Measurements from ENCODE around the gene EYA2.
"Not testable (repeated sequence)": the region's sequence is repeated elsewhere in the genome, so short reads cannot be mapped to it uniquely, and the experiment has no call there.

The EYA2 gene

DNA sequence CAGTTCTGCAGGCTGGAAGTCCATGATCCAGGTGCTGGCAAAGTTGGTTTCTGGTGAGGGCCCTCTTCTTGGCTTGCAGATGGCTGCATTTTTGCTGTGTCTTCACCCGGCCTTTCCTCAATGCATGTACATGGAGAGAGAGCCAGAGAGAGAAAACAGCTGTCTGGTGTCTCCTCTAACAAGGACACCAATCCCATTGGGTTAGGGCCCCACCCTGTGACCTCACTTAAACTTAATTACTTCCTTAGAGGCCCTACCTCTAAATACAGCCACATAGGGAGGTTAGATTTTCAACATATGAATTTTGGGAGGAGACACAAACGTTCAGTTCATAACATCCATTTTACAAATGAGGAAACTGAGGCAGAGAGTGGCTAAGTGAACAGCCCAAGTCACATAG is 259.4 kb downstream of the EYA2 start:
- DNase-seq = no peak

DNA sequence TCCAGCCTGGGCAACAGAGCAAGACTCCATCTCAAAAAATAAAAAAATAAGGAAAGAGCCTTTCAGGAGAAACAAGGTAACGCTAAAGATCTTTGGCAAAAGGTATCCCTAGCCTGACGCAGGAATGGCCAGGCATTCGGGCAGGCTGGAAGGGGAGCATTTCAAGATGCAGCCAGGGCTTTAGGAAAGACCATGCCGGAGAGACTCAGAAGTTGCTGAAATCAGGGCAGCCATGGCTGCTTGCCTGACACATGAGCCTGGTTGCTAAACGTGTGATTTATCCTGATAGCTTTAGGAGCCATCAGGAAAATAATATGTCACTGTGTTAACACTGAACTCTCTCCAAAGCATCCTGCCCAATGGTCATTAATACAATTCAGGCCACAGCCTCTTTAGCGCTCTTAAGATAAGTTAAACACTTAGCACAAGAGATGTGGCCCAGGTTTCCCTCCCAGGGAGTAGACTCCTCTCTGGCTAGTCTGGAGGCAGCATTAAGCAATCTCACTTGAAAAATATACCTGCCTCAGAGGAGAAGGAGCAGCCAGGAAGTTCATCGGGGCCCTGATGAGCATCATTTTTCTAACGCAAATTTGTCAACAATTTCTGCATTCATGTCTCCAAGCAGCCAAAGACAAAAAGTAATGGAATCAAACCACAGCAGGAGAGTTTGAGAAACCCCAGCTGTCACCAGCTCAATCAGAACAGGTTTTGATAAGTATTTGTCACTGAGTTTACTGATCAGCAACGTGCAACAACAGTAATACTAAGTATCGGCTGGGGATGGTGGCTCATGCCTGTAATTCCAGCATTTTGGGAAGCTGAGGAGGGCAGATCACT is 261.9 kb downstream of the EYA2 start:
- no peak for DNase-seq

DNA sequence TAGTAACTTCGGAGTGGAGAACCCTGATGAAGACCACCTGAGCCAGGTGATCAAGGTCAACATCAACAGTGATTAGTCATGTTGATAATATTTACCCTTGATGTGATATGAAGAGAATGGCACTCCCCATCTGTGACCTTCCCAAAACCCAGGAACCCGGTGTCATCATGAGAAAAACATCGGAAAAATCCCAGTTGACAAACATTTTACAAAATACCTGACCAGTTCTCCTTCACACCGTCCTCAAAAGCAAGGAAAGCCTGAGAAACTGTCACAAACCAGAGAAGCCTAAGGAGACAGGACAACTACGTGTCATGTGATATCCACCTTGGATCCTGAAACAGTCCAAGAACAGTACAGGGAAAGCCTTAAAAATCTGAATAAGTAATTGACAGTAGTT is 264.5 kb downstream of the EYA2 start:
- DNase-seq = no peak

DNA sequence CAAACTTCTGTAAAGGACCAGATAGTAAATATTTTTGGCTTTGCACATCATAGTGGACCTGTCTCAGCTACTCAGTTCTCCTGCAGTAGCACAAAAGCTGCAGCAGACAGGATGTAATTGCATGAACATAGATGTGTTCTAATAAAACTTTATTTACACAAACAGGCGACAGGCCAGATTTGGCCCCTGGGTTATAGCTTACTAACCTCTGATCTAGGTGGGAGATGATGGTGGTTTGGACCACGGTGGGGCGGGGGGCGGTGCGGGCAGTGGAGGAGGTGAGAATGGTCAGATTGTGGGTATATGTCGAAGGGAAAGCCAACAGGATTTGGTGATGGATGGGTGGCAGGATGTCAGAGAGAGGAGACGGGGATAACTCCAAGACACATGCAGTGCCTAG is 265.6 kb downstream of the EYA2 start:
- no peak for DNase-seq

DNA sequence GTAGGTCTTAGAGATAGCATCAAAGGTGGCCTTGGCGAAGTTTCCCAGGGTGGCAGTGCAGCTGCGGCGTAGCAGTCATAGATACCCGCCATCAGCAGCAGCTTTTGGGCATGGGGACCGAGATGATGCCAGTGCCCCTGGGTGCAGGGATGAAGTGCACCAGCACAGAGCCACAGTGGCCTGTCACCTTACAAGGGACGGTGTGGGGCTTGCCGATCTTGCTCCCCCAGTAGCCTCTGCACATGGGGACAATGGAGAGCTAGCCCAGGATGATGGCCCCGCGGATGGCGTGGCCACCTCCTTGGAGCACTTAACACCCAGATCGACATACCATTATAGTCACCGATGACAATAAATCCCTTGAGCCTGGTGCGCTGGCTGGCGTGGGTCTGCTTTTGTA is 266.3 kb downstream of the EYA2 start:
- no peak for DNase-seq

DNA sequence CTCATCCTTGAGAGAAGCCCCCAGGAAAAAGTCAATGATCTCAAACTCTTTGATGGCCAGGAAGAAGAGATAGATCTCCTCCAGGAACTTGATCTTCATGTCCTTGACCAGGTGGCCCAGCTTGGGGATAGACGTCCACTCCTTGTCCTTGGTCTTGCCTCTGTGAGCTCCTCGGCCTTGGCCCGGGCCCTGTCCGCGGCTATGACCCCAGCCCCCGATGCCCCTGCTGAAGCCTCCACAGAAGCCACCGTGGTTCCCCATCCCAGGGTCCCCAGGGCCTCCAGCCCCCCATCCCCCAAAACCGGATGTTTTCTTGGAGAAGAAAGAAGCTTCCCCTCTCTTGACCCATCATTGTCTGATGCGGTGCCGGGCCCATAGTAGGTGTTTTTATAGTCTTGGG is 266.8 kb downstream of the EYA2 start:
- no peak for DNase-seq

DNA sequence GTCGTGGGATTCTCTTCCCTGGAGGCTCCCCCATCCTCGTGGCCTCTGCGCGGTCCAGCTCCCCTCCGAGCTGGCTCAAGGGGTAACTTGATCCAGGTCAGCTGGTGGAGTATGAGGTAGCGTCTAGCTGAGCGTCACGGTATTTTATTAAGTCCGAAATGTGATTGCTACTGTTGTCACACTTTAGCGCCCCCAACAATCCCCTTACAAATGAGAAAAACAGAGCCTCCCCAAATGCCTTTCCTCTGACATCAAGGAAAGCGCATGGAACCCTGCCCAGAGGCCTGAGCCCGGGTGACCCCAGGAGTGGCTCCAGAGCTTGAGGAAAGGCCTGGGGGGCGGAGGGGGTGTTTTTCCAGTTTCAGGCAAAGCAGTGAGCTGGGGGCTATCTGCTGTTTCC is 269.5 kb downstream of the EYA2 start:
- DNase-seq = no peak

DNA sequence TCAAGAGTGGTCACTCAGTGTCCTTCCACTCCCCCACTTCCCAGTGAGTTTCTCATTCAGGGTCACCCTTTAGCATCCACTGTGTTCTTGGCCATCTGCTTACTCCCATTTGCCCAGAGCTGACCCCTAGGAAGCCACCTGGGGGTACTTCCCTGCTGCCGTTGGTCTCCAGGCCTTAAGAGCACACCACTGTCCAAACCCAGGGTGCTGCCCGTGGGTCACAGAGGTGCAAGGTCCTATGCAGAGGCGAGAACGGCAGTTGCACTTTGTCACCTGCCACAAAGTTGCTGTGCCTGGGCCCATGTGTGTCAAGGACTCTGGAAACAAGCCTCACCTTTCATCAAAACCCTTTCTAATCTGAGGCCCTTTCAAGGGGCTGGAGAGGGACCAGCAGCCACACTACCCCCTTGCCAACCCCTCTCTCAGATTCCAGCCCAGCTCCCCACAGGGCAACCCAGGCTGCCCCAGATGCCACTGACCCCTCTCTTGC is 270.8 kb downstream of the EYA2 start:
- no peak for DNase-seq

DNA sequence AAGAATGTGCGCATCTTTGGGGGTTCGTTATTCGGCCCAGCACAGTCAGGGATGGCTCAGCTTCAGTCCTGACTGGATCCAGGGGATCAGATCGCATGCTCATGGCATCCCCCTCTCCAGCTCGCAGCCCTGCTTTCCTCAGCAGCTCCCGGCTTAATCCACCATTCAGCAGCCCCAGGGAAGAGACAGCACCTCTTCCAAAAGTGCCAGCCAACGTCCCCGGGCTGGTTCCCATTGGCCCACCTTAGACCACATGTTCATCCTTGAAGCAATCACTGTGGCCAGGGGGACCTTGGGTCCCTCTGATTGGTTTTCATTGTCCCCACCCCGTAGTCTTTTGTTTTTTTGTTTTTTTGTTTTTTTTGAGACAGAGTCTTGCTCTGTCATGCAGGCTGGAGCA is 273.2 kb downstream of the EYA2 start:
- no peak for DNase-seq

DNA sequence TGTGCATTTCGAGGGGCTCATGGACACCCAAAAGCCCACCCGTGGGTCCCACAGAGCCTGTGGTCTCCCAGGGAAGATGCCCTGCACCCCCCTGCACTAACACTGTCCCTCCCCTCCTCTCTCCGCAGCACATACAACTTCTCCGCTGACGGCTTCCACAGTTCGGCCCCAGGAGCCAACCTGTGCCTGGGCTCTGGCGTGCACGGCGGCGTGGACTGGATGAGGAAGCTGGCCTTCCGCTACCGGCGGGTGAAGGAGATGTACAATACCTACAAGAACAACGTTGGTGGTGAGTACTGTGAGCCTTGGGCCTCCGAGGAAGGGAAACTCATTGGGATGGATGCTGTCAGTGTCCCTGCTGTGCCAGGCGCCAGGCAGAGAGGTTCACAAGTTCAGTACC is 277.9 kb downstream of the EYA2 start:
- DNase-seq = no peak

DNA sequence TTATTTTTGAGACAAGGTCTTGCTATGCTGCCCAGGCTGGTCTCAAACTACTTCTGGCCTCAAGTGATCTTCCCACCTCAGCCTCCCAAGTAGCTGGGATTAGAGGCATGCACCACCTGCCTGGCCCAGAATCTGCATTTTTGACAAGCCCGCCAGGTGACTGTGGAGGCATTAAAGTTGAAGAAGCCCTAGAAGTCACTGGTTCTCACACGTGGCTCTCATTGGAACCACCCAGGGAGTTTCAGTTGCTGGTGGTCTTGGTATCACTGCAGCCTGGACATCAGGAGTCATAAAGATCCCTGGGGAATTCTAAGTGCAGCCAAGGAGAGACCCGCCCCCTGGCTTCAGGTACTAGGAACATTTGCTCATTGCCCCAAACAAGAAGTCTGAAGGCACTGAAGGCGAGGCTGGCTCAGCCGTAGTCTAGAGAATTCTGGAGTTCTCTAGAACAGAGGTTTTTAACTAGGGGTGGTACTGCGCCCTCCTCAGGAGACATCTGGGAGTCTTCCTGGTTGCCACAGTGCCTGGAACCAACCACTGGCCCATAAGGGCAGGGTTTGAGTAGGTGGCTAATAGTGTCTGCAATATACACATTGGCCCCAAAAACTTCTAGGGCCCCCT is 279.1 kb downstream of the EYA2 start:
- no peak for DNase-seq

DNA sequence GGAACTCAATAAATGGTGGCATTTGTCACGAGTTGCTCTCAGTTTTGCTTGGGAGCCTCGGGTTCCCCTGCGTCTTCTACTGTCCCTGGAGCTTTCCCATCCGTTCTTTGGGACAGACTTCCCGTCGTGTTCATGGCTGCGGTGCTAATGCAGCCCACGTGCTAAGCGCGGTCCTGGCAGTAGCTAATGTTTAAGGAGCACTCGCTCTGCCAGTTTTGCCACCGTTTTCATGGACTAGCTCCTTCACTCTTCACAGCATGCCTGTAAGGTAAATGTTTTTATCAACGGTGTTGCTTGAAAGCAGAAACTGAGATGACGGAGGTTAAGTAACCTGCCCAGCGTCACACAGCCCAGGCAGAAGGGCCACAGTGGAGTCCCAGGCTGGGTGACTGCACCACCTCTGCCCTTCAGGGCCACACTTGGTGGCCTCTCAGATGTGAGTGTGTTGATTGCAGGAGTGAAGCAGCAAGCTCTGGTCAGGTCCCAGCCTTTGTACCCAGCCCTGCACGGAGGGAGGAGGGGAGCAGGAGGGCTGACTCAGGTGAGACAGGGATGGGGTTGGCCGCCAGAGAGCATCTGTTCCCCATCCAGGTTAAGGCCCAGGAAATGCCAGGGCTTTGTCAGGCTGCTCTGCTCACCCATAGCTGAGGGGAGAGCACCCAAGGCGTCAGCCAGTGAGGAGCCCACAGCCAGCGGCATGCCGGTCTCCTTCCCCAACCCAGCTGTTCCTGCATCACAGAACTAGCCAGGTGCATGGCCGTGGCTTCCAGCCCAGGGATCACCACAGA is 280.0 kb downstream of the EYA2 start:
- DNase-seq = no peak

DNA sequence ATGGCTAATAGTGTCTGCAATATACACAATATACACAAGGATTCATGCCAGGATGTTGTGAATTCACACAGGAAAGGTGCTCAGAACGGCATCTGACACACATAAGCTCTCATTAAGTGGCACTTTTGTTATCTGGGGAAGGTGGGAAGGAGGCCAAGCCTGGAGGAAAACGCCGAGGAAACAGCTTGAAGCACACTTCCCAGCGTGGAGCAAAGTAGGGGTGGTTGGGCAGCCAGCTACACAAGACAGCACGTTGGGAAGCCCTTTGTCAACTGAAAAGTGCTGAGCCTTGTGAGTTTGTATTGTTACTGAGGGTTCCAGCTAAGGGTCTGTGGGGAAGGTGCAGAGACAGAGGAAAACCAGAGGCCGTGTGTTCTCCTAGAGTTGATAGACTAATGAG is 280.9 kb downstream of the EYA2 start:
- no peak for DNase-seq

DNA sequence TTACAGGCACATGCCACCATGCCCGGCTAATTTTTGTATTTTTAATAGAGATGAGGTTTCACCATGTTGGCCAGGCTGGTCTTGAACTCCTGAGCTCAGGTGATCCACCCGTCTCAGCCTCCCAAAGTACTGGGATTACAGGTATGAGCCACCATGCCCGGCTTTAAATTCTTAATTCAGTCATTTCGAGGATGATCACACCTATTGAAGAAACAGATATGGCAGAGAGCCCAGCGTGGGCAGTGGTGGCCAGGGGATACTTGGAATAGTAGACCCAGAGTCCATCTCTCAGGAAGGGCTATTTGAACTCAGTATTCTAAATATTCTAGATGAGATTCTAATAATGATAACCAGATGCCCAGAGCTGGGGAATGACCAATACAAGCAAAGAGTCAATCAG is 281.6 kb downstream of the EYA2 start:
- not testable (repeated sequence) for DNase-seq

DNA sequence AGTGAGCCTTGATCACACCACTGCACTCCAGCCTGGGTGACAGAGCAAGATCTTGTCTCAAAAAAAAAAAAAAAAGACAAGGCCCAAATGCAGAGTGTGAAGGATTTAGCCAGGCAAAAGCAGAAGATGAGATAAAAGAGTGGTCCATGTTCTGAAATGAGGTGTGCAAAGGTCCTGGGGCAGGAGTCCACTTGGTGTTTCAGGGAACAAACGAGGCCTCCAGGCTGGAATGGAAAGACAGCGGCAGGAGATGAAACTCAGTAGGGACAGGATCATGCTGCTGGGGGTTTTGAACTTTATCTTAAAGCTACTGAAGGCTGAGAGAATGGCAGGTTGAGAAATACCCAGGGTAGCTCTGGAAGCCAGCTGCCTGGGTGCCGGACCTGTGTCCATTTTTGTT is 283.6 kb downstream of the EYA2 start:
- DNase-seq = no peak

DNA sequence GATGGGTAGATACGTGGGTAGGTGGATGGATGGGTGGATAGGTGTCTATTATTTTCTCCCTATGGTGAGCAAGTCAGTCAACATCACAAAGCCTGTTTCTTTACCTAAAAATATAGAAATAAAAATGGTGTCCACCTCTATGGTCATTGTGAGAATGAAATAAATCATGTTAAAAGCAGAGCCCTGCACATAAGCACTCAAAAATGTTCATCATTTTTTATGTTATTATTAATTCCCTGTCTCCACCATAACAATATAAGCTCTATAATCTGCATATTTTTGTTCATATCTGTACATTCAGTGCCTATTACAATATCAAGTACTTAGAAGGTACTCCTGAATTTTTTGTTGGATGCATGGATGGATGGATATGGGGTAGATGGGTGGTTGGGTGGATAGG is 284.2 kb downstream of the EYA2 start:
- no peak for DNase-seq

DNA sequence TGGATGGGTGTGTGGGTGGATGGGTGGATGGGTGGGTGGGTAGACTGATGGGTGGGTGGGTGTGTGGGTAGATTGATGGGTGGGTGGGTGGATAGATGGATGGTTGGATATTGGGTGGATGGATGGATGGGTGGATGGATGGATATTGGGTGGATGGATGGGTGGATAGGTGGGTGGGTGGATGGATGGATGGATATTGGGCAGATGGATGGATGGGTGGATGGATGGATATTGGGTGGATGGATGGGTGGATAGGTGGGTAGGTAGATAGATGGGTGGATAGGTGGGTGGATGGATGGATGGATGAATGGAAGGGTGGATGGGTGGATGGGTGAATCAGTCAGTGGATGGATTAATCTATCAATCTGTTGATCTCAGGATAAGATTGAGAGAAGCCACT is 284.6 kb downstream of the EYA2 start:
- no peak for DNase-seq

DNA sequence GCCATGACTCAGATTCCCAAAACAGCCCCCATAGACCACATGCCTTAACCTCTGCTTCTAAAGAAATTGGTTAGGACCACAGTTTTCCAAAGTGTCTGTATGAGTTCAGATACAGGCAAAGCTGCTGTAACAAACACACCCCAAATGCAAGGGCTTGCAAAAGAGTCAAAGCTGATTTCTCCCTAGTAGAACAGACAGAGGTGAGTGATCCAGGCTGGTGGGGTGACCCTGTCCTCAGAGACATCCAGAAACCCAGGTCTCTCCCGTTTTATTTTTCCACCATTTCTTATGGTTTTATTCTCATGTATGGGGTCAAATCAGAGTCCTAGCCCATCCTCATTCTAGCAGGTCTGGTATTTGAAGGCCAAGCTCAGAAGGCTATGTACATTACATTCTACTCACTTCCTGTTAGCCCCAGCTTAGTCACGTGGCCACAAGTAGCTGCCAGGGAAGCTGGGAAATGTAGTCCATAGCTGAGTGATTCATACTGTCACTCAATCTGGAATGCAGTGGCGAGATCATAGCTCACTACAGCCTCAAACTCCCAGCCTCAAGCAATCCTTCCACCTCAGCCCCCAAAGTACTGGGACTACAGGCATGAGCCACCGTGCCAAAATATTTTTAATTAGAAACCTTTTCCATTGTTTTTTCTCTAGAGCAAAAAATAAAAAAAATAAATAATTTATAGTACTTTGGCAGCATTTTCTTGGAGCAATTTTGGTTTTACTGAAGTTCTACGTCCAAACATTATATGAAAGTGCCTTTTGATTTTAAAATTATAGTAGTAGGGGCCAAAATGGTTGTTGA is 286.6 kb downstream of the EYA2 start:
- no peak for DNase-seq

DNA sequence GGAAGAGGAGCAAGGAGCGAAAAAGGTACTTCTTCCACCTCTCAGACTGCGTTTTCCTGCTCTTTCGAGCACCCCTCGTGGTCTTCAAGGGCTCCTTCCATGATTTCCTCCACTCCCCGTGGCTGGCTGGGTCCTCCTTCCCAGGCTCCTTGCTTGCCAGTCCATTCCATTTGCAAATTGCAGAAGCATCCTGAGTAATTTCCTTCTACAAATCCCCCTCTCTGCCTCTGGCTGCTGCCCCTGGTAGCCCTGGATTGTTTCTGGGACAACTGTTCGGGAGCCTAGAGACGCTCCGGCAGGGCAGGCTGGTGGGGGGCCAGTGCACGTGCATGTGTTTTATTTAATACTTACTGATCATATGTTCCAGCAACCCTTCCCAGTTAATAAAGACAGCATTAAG is 288.7 kb downstream of the EYA2 start:
- no peak for DNase-seq

DNA sequence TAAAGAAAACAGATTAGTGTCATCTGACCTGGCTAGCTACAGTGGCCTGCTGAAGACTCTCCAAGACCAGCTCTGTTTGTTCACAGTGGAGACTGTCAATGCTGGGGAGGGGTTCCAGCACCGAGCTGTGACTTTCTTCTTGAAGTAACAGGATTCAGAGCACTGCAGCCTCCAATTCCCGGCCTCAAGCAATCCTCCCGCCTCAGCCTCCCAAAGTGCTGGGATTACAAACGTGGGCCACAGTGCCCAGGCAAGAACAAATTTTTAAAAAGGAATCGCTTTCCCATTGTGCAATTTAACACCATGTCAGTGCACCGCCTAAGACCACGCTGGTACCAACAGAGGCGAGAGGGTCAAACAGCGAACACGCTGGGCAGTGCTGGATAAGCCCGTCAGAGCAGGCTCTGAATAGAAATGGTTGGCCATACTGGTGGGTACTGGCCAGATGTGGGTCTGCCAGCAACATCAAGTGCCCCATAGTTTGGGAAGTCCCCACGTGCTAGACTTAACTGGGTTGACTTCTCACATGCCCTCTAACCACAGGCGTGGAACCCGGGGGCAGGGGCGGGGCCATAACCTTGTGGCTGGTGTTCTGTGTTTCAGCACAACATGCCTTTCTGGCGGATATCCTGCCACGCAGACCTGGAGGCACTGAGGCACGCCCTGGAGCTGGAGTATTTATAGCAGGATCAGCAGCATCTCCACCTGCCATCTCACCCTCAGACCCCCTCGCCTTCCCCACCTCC is 293.0 kb downstream of the EYA2 start:
- no peak for DNase-seq

DNA sequence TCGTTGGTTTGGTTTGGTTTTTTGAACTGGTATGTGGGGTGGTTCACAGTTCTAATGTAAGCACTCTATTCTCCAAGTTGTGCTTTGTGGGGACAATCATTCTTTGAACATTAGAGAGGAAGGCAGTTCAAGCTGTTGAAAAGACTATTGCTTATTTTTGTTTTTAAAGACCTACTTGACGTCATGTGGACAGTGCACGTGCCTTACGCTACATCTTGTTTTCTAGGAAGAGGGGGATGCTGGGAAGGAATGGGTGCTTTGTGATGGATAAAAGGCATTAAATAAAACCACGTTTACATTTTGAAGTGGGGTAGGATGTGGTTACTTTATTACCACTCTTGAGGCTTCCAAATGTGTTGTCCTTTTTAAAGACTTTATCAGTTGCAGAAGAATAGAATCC is 293.9 kb downstream of the EYA2 start:
- DNase-seq = no peak

DNA sequence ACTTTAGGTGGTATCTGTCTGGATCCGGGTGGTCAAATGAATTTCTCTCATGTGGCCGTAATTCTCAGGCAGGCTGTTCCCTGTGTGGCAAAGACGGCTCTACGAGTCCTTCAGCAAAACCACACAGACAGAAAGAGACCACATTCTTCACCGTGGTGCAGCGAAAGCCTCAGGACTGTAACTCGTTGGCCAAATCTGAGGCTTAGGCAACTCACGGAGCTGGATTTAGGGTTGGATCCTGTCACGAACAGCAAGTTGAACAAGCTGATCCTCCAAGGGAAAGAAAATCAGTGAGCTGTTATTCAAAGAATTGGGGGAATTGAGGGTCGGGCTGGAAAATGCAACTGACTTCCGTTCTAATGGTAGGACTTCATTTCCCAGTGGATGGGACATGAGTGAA is 294.4 kb downstream of the EYA2 start:
- no peak for DNase-seq
